Spleen (tissue), 7 donors: ENCODE data around the gene RUSF1.

ENCODE experiments used
- POLR2A ChIP-seq, 3 donors: fragments of 450-650 bp; IDR thresholded peaks; one replicate each; pipeline ENCODE4 v1.5.1; 2017; ENCODE audit warnings: antibody characterized with exemption in 3 of 3, mild to moderate bottlenecking in 1 of 3
- POLR2AphosphoS5 ChIP-seq, 3 donors: sonication (generic); formaldehyde crosslinking; IDR thresholded peaks; one replicate each; pipeline ENCODE4 v1.5.1; 2017; ENCODE audit warnings: antibody characterized with exemption in 3 of 3
- TF ChIP-seq, protein P1 (sequence below), 11 experiments: fragments of 200-600 bp in 7 of 11; fragments of 450-650 bp in 4 of 11; sonication (generic) in 4 of 11; IDR thresholded peaks in 8 of 11; conservative IDR thresholded peaks in 3 of 11; 1 replicate in 7 of 11; 2 replicates in 4 of 11; pipeline versions ENCODE4 v1.4.0 to v1.8.0; 2016 to 2021; ENCODE audit warnings: antibody characterized with exemption in 11 of 11, inconsistent platforms in 4 of 11, mild to moderate bottlenecking in 1 of 11
- donor health status: DM: no; HTN: no; CAD: no; lungs with moderate emphysema.
- donor health status: DM: no; HTN: no; CAD: no.
- donor health status: DM: no; HTN: no; CAD: no.

- TF ChIP-seq POLR2AphosphoS5 (IDR thresholded peaks at IDR 0.05) (no peak), POLR2A (IDR thresholded peaks at IDR 0.05) (no peak)
- TF ChIP-seq, protein P1, sequence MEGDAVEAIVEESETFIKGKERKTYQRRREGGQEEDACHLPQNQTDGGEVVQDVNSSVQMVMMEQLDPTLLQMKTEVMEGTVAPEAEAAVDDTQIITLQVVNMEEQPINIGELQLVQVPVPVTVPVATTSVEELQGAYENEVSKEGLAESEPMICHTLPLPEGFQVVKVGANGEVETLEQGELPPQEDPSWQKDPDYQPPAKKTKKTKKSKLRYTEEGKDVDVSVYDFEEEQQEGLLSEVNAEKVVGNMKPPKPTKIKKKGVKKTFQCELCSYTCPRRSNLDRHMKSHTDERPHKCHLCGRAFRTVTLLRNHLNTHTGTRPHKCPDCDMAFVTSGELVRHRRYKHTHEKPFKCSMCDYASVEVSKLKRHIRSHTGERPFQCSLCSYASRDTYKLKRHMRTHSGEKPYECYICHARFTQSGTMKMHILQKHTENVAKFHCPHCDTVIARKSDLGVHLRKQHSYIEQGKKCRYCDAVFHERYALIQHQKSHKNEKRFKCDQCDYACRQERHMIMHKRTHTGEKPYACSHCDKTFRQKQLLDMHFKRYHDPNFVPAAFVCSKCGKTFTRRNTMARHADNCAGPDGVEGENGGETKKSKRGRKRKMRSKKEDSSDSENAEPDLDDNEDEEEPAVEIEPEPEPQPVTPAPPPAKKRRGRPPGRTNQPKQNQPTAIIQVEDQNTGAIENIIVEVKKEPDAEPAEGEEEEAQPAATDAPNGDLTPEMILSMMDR (IDR thresholded peaks at IDR 0.05 in 8 of 11, conservative IDR thresholded peaks at IDR 0.05 in 3 of 11): no peak
Measured at GRCh38 chr16:31491778-31492418, 16.3 kb downstream of the RUSF1 start.
